IMR-90 (cell line): ENCODE results near the gene NDUFAF5. TPM values are rescaled to one million over a fixed set of nuclear protein-coding genes. Genes with fewer than 3 reads are reported as not detected.

Experiments
- ATAC-seq: fragments of 200-7000 bp; cut with Tn5 transposase; 2 replicates; pipeline ENCODE4 v1.9.1; 2020; ENCODE audit warnings: low read depth, mild to moderate bottlenecking, moderate library complexity
- BruUV-seq: library from RNA; stranded (reverse); fragments of 400-500 nt; replicated peaks from 2 replicates; lab custom pipeline; 2021; lab: Mats Ljungman, UMichigan
- CTCF ChIA-PET: fragments of 300-600 bp; formaldehyde crosslinking; extraction: SDS; loops from one replicate; lab custom pipeline; 2021; ENCODE audit warnings: antibody characterized with exemption; lab: Yijun Ruan, JAX
- POLR2A ChIA-PET: fragments of 300-600 bp; sonication (Branson Sonifier 250); formaldehyde crosslinking; loops from one replicate; lab custom pipeline; 2022; ENCODE audit warnings: antibody characterized with exemption; ENCODE audit not compliant: unreplicated experiment; lab: Charles Lee
- DNase-seq: peaks from one replicate; pipeline ENCODE4 v3.0.0; 2013
- H2AFZ ChIP-seq: replicated peaks from 2 replicates; pipeline ENCODE3; 2013; ENCODE audit warnings: low read length, mild to moderate bottlenecking; ENCODE audit not compliant: poor library complexity
- H2AK5ac ChIP-seq: 2 replicates; pipeline ENCODE4 v1.6.1; 2013; ENCODE audit warnings: low read depth, low read length, inconsistent platforms
- H2AK9ac ChIP-seq: replicated peaks from 2 replicates; pipeline ENCODE3; 2013; ENCODE audit warnings: mild to moderate bottlenecking, low read depth, low read length, moderate library complexity; ENCODE audit not compliant: poor library complexity
- H2BK120ac ChIP-seq: 2 replicates; pipeline ENCODE4 v1.6.1; 2013; ENCODE audit warnings: low read depth, low read length, inconsistent platforms
- H2BK15ac ChIP-seq: 3 replicates; pipeline ENCODE4 v1.6.1; 2013; ENCODE audit warnings: low read depth, low read length, inconsistent platforms
- H2BK20ac ChIP-seq: 2 replicates; pipeline ENCODE4 v1.6.1; 2013; ENCODE audit warnings: low read depth, mild to moderate bottlenecking, inconsistent platforms, low read length, moderate library complexity
- H2BK5ac ChIP-seq: 2 replicates; pipeline ENCODE4 v1.6.1; 2013; ENCODE audit warnings: mild to moderate bottlenecking, low read depth, low read length, inconsistent platforms; ENCODE audit not compliant: poor library complexity, severe bottlenecking
- H3K14ac ChIP-seq: replicated peaks from 2 replicates; pipeline ENCODE4 v1.6.1; 2013; ENCODE audit warnings: low read depth, low read length, inconsistent platforms
- H3K18ac ChIP-seq: 2 replicates; pipeline ENCODE4 v1.6.1; 2013; ENCODE audit warnings: low read depth, low read length, control low read depth
- H3K23ac ChIP-seq: 2 replicates; pipeline ENCODE4 v1.6.1; 2013; ENCODE audit warnings: low read depth, low read length, inconsistent platforms
- H3K27ac ChIP-seq: 2 replicates; pipeline ENCODE4 v1.5.1; 2013; ENCODE audit warnings: mild to moderate bottlenecking, control low read depth, low read length; ENCODE audit not compliant: insufficient read depth
- H3K27me3 ChIP-seq: 2 replicates; pipeline ENCODE4 v1.6.1; 2013; ENCODE audit warnings: low read length; ENCODE audit not compliant: control insufficient read depth, insufficient read depth
- H3K36me3 ChIP-seq: 2 replicates; pipeline ENCODE4 v1.6.1; 2013; ENCODE audit warnings: low read length, mixed read lengths; ENCODE audit not compliant: control insufficient read depth, insufficient read depth
- H3K4ac ChIP-seq: 2 replicates; pipeline ENCODE4 v1.6.1; 2013; ENCODE audit warnings: low read depth, low read length, inconsistent platforms
- H3K4me1 ChIP-seq: 2 replicates; pipeline ENCODE4 v1.6.1; 2013; ENCODE audit warnings: low read length, mixed read lengths; ENCODE audit not compliant: control insufficient read depth, insufficient read depth
- H3K4me2 ChIP-seq: 2 replicates; pipeline ENCODE4 v1.6.1; 2013; ENCODE audit warnings: low read depth, mild to moderate bottlenecking, control low read depth, low read length, moderate library complexity
- H3K4me3 ChIP-seq: 2 replicates; pipeline ENCODE4 v1.5.1; 2013; ENCODE audit warnings: low read depth, mild to moderate bottlenecking, control low read depth, low read length, moderate library complexity; ENCODE audit not compliant: insufficient read depth
- H3K56ac ChIP-seq: 2 replicates; pipeline ENCODE4 v1.6.1; 2013; ENCODE audit warnings: low read length, inconsistent platforms; ENCODE audit not compliant: insufficient read depth; ENCODE audit errors: extremely low read depth
- H3K79me1 ChIP-seq, 2 experiments: 2 replicates each; pipeline ENCODE4 v1.6.1; 2013; ENCODE audit warnings: low read length in 2 of 2, inconsistent platforms in 1 of 2, low read depth in 1 of 2
- H3K9ac ChIP-seq: 2 replicates; pipeline ENCODE4 v1.6.1; 2013; ENCODE audit warnings: low read depth, low read length, control low read depth
- H3K9me1 ChIP-seq: 2 replicates; pipeline ENCODE4 v1.6.1; 2013; ENCODE audit warnings: low read length, inconsistent platforms; ENCODE audit not compliant: insufficient read depth
- H3K9me3 ChIP-seq: 2 replicates; pipeline ENCODE4 v1.6.1; 2013; ENCODE audit warnings: low read length; ENCODE audit not compliant: control insufficient read depth, insufficient read depth
- H4K20me1 ChIP-seq: 2 replicates; pipeline ENCODE4 v1.6.1; 2013; ENCODE audit warnings: low read length, inconsistent platforms; ENCODE audit not compliant: insufficient read depth
- H4K5ac ChIP-seq: 2 replicates; pipeline ENCODE4 v1.6.1; 2013; ENCODE audit warnings: mild to moderate bottlenecking, low read depth, low read length, control low read depth
- H4K8ac ChIP-seq, 2 experiments: 2 replicates each; pipeline ENCODE4 v1.6.1; 2013; ENCODE audit warnings: low read depth in 2 of 2, low read length in 2 of 2, control low read depth in 1 of 2, inconsistent platforms in 1 of 2
- H4K91ac ChIP-seq: 2 replicates; pipeline ENCODE4 v1.6.1; 2013; ENCODE audit warnings: low read depth, low read length, inconsistent platforms; ENCODE audit not compliant: insufficient read depth
- BHLHE40 ChIP-seq: fragments of 150-350 bp; IDR thresholded peaks from 2 replicates; pipeline ENCODE4 v1.6.1; 2016; ENCODE audit warnings: mild to moderate bottlenecking, low read depth, low read length
- CEBPB ChIP-seq: IDR thresholded peaks from 2 replicates; pipeline ENCODE4 v1.6.1; 2012; ENCODE audit warnings: low read depth, low read length, improper control_type of control experiment
- CHD1 ChIP-seq: IDR thresholded peaks from 2 replicates; pipeline ENCODE4 v1.6.1; 2012; ENCODE audit warnings: low read depth, low read length, improper control_type of control experiment
- FOS ChIP-seq: fragments of 150-350 bp; IDR thresholded peaks from 2 replicates; pipeline ENCODE4 v1.6.1; 2016; ENCODE audit warnings: low read depth, low read length
- MAFK ChIP-seq: IDR thresholded peaks from 2 replicates; pipeline ENCODE4 v1.6.1; 2012; ENCODE audit warnings: low read depth, low read length, improper control_type of control experiment
- MAZ ChIP-seq: IDR thresholded peaks from 2 replicates; pipeline ENCODE4 v1.6.1; 2012; ENCODE audit warnings: low read depth, mild to moderate bottlenecking, low read length, improper control_type of control experiment, moderate library complexity, borderline replicate concordance
- MXI1 ChIP-seq: IDR thresholded peaks from 2 replicates; pipeline ENCODE4 v1.6.1; 2012; ENCODE audit warnings: low read depth, mild to moderate bottlenecking, low read length, moderate library complexity, borderline replicate concordance
- NFE2L2 ChIP-seq: fragments of 150-350 bp; IDR thresholded peaks from 2 replicates; pipeline ENCODE4 v1.6.1; 2016; ENCODE audit warnings: low read depth, mild to moderate bottlenecking, low read length
- POLR2A ChIP-seq: IDR thresholded peaks from 2 replicates; pipeline ENCODE4 v1.6.1; 2012; ENCODE audit warnings: mild to moderate bottlenecking, low read depth, low read length
- RAD21 ChIP-seq: IDR thresholded peaks from 2 replicates; pipeline ENCODE4 v1.6.1; 2012; ENCODE audit warnings: low read length, improper control_type of control experiment
- RCOR1 ChIP-seq: IDR thresholded peaks from 2 replicates; pipeline ENCODE4 v1.6.1; 2012; ENCODE audit warnings: mild to moderate bottlenecking, low read length, improper control_type of control experiment; ENCODE audit not compliant: insufficient replicate concordance
- RFX5 ChIP-seq: IDR thresholded peaks from 2 replicates; pipeline ENCODE4 v1.8.0; 2012; ENCODE audit warnings: low read depth, mild to moderate bottlenecking, low read length, moderate library complexity
- SMC3 ChIP-seq: fragments of 150-350 bp; IDR thresholded peaks from 2 replicates; pipeline ENCODE4 v1.6.1; 2016; ENCODE audit warnings: low read depth, mild to moderate bottlenecking, antibody characterized with exemption, low read length, moderate library complexity
- WGBS, 2 experiments: methylation state at CpG; one replicate each; pipeline versions ENCODE4 v1.1.5 to v1.1.7; 2013; ENCODE audit warnings: missing lambda C conversion rate in 2 of 2; ENCODE audit not compliant: insufficient read length in 1 of 2; ENCODE audit errors: extremely low coverage in 2 of 2; 5-methylcytosine and 5-hydroxymethylcytosine counted together
- dilution Hi-C: fragments of 300-500 bp; cut with HindIII; formaldehyde crosslinking; loops from one replicate; pipeline ENCODE4 v1.14.3; 2018; ENCODE audit warnings: low sequenced_read_pairs; ENCODE audit not compliant: unreplicated experiment
- in situ Hi-C: fragments of 300-500 bp; cut with MboI; formaldehyde crosslinking; loops from 3 replicates; pipeline ENCODE4 v1.14.3; 2019; ENCODE audit warnings: low sequenced_read_pairs, inconsistent platforms, mixed read lengths
- intact Hi-C: fragments of 100-400 bp; cut with micrococcal nuclease; formaldehyde crosslinking; loops from 2 replicates; pipeline ENCODE4 v1.10.0; 2022
- polyA plus RNA-seq, 3 experiments: library from polyadenylated mRNA; depleted of rRNA; stranded (reverse); fragments of >200 nt; gene quantifications; 2 replicates each; pipeline ENCODE4 v1.2.3, GENCODE V29; 2012; ENCODE audit warnings: low replicate concordance in 1 of 3
- total RNA-seq: library from RNA; depleted of rRNA; stranded (reverse); fragments of >200 nt; gene quantifications from 2 replicates; pipeline ENCODE4 v1.2.3, GENCODE V29; 2012
- TF ChIP-seq, protein P1 (sequence below): conservative IDR thresholded peaks from 2 replicates; pipeline ENCODE4 v1.5.1; 2012; ENCODE audit warnings: mild to moderate bottlenecking, low read depth, low read length, improper control_type of control experiment
- TF ChIP-seq, protein P2 (sequence below): fragments of 150-350 bp; IDR thresholded peaks from 2 replicates; pipeline ENCODE4 v1.6.1; 2017; ENCODE audit warnings: mild to moderate bottlenecking, antibody characterized with exemption, low read length, low read depth
- TF ChIP-seq, protein P3 (sequence below): fragments of 150-350 bp; IDR thresholded peaks from 2 replicates; pipeline ENCODE4 v1.6.1; 2016; ENCODE audit warnings: low read depth, mild to moderate bottlenecking, low read length, moderate library complexity, borderline replicate concordance

NDUFAF5 gene
- total and polyA plus RNA-seq, 2 of the 4 experiments (the other 2 are of a cell fraction) = 6.8 to 12.3 TPM

DNA sequence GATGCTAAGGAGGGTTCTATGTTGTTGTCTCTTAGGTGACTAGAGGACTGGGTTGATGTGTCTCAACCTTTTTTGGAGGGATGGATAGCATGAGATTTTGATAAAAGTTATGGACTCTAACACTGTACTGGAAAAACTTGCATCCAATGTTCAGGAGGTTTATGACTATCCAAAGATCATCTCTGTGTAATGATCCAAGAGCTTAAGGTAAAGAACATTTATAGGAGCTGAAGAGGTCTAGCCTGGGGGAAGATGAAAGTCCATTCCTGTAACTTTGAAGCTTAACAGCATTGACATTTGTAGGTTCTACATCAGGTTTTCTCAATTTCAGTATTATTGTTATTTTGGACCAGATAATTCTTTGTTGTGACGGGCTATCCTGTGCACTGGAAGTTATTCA, 49.0 kb upstream of the NDUFAF5 start:
- in situ Hi-C loops = no loop called here
- no peak overlapping the region for H3K27ac ChIP-seq
- H3K4me2 ChIP-seq = no peak overlapping the region
- ATAC-seq = no peak
- H4K5ac ChIP-seq = no peak overlapping the region
- TF ChIP-seq POLR2A (no peak), MAFK (no peak), FOS (no peak), SMC3 (no peak), MXI1 (no peak), CHD1 (no peak), RCOR1 (no peak), CEBPB (no peak), RFX5 (no peak), NFE2L2 (no peak), MAZ (no peak), RAD21 (no peak), BHLHE40 (no peak)
- TF ChIP-seq, protein P1, sequence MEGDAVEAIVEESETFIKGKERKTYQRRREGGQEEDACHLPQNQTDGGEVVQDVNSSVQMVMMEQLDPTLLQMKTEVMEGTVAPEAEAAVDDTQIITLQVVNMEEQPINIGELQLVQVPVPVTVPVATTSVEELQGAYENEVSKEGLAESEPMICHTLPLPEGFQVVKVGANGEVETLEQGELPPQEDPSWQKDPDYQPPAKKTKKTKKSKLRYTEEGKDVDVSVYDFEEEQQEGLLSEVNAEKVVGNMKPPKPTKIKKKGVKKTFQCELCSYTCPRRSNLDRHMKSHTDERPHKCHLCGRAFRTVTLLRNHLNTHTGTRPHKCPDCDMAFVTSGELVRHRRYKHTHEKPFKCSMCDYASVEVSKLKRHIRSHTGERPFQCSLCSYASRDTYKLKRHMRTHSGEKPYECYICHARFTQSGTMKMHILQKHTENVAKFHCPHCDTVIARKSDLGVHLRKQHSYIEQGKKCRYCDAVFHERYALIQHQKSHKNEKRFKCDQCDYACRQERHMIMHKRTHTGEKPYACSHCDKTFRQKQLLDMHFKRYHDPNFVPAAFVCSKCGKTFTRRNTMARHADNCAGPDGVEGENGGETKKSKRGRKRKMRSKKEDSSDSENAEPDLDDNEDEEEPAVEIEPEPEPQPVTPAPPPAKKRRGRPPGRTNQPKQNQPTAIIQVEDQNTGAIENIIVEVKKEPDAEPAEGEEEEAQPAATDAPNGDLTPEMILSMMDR = no peak
- TF ChIP-seq, protein P2, sequence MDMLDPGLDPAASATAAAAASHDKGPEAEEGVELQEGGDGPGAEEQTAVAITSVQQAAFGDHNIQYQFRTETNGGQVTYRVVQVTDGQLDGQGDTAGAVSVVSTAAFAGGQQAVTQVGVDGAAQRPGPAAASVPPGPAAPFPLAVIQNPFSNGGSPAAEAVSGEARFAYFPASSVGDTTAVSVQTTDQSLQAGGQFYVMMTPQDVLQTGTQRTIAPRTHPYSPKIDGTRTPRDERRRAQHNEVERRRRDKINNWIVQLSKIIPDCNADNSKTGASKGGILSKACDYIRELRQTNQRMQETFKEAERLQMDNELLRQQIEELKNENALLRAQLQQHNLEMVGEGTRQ = no peak
- TF ChIP-seq, protein P3, sequence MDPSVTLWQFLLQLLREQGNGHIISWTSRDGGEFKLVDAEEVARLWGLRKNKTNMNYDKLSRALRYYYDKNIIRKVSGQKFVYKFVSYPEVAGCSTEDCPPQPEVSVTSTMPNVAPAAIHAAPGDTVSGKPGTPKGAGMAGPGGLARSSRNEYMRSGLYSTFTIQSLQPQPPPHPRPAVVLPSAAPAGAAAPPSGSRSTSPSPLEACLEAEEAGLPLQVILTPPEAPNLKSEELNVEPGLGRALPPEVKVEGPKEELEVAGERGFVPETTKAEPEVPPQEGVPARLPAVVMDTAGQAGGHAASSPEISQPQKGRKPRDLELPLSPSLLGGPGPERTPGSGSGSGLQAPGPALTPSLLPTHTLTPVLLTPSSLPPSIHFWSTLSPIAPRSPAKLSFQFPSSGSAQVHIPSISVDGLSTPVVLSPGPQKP = no peak
- no peak overlapping the region for H2AK9ac ChIP-seq
- no peak overlapping the region for H4K91ac ChIP-seq
- no peaks in the 10 kb centered on the region for H4K20me1 ChIP-seq
- H3K4me1 ChIP-seq = peaks cover 3% of the 10 kb centered on the region; the same call in 1 of the 2 replicates
- H3K56ac ChIP-seq = no peak overlapping the region
- H2BK120ac ChIP-seq = no peak overlapping the region
- peak overlapping the region; percentile 44; the same call in 1 of the 2 replicates for H3K18ac ChIP-seq
- no peak overlapping the region for H3K14ac ChIP-seq
- H3K79me1 ChIP-seq = peaks cover 0 to 4% of the 10 kb centered on the region in 2 experiments; a peak in 2 of 4 replicates
- no peak overlapping the region for H3K4ac ChIP-seq
- H3K23ac ChIP-seq = no peak overlapping the region
- BruUV-seq = no TSS peak
- H4K8ac ChIP-seq = no peak overlapping the region
- H3K9me3 ChIP-seq = peaks cover 3% of the 10 kb centered on the region; the same call in 1 of the 2 replicates
- no CpG with 5 or more reads among the region's 1 CpG for WGBS, 2 experiments
- peaks cover 14% of the 10 kb centered on the region for H3K36me3 ChIP-seq
- H3K4me3 ChIP-seq = no peak overlapping the region
- no peak overlapping the region for H3K9ac ChIP-seq
- no peak overlapping the region for H2AFZ ChIP-seq
- 0 out of 2 replicates have a peak, but pooled peaks cover 3% of the 10 kb centered on the region for H3K9me1 ChIP-seq
- no peak overlapping the region for H2BK20ac ChIP-seq
- intact Hi-C loops = no loop called here
- CTCF ChIA-PET = no interaction called here
- H3K27me3 ChIP-seq = no peaks in the 10 kb centered on the region
- no peak overlapping the region for H2BK15ac ChIP-seq
- no peak overlapping the region for H2BK5ac ChIP-seq
- POLR2A ChIA-PET = no interaction called here
- DNase-seq = no peak
- no peak overlapping the region for H2AK5ac ChIP-seq
- dilution Hi-C loops = no loop called here
